GM21786 (cell line): Measurements from ENCODE around the gene CDH10.

Experiments
- ATAC-seq: cut with Tn5 transposase; IDR thresholded peaks from one replicate; pipeline ENCODE4 v1.9.1; 2021; ENCODE audit not compliant: unreplicated experiment

CDH10 gene

GRCh38 chr5:24602188-24602587, 42.6 kb downstream of the CDH10 start:
- ATAC-seq: no peak

- ATAC-seq: no peak
Observed at GRCh38 chr5:24598956-24599355, 45.8 kb downstream of the CDH10 start.

- ATAC-seq: no peak
Observed at GRCh38 chr5:24595329-24595728, 49.4 kb downstream of the CDH10 start.

- no peak for ATAC-seq
Observed at GRCh38 chr5:24591426-24591825, 53.4 kb downstream of the CDH10 start.

- no peak for ATAC-seq
Observed at GRCh38 chr5:24589566-24589965, 55.2 kb downstream of the CDH10 start.

GRCh38 chr5:24585751-24586150, 59.0 kb downstream of the CDH10 start:
- ATAC-seq: no peak

- ATAC-seq: no peak
Observed at GRCh38 chr5:24571302-24571701, 73.5 kb downstream of the CDH10 start.

GRCh38 chr5:24566933-24567332, 77.8 kb downstream of the CDH10 start:
- ATAC-seq: no peak

- no peak for ATAC-seq
Observed at GRCh38 chr5:24555229-24555628, 89.5 kb downstream of the CDH10 start.

GRCh38 chr5:24547132-24547531, 97.6 kb downstream of the CDH10 start:
- ATAC-seq: no peak

- ATAC-seq: no peak
Observed at GRCh38 chr5:24539613-24540012, 105.2 kb downstream of the CDH10 start.

- ATAC-seq: no peak
Observed at GRCh38 chr5:24538346-24538745, 106.4 kb downstream of the CDH10 start.

- ATAC-seq: no peak
Observed at GRCh38 chr5:24535646-24536045, 109.1 kb downstream of the CDH10 start.

GRCh38 chr5:24530906-24531305, 113.9 kb downstream of the CDH10 start:
- ATAC-seq: no peak

- no peak for ATAC-seq
Observed at GRCh38 chr5:24525414-24525813, 119.4 kb downstream of the CDH10 start.

GRCh38 chr5:24512423-24512822, 132.4 kb downstream of the CDH10 start:
- ATAC-seq: no peak

GRCh38 chr5:24510523-24510988, 134.2 kb downstream of the CDH10 start:
- ATAC-seq: no peak

- no peak for ATAC-seq
Observed at GRCh38 chr5:24509943-24510342, 134.8 kb downstream of the CDH10 start.

GRCh38 chr5:24505258-24505657, 139.5 kb downstream of the CDH10 start:
- ATAC-seq: no peak

- no peak for ATAC-seq
Observed at GRCh38 chr5:24497591-24498157, 147.1 kb downstream of the CDH10 start.

- no peak for ATAC-seq
Observed at GRCh38 chr5:24497145-24497544, 147.6 kb downstream of the CDH10 start.

GRCh38 chr5:24496268-24496667, 148.5 kb downstream of the CDH10 start:
- ATAC-seq: no peak

- no peak for ATAC-seq
Observed at GRCh38 chr5:24492229-24492628, 152.5 kb downstream of the CDH10 start.
